PC-9 (cell line): ENCODE measurements around the gene MRM1.

Experiments used
- CTCF ChIP-seq: fragments of 200-600 bp; sonication (generic); conservative IDR thresholded peaks from 2 replicates; pipeline ENCODE4 v1.6.1; 2017; ENCODE audit warnings: mixed run types, antibody characterized with exemption, mild to moderate bottlenecking, moderate library complexity
- EZH2 ChIP-seq: fragments of 200-600 bp; sonication (generic); IDR thresholded peaks from 2 replicates; pipeline ENCODE4 v1.8.0; 2017; ENCODE audit warnings: antibody characterized with exemption, low read depth

GRCh38 chr17:36566081-36566480 is 35.3 kb upstream of the MRM1 start:
- TF ChIP-seq CTCF (no peak), EZH2 (no peak)
